ENCODE results near the gene OCRL. TPM values are rescaled to one million over a fixed set of nuclear protein-coding genes. Genes with fewer than 3 reads are reported as not detected.

The OCRL gene
- total and polyA plus RNA-seq, 2 of the 13 experiments (the other 11 are each of a cell fraction or from before 2014, with no cell fraction given), result 13.4 to 32.0 TPM

DNA sequence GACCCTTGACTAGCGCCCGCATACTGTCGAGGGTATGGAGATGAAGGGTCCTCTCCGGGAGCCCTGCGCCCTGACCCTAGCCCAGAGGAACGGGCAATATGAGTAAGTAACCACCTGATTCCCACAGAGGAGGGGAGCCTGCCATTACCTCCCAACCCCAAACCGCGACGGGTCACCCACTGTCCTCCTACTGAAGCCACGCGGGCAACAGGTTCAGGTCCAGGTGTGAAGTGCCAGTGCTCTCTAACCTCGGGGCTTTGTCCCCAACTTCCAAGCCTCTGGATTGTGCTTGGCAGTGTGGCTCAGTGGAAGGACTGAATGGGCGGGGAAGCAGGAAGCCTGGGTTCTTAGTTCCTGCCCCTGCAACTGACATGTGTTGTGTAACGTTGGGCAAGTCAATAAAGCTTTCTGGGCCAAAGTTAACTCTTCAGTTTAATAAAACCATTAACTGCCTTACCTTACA, 694 bp downstream of the OCRL start (continued):
- TF ChIP-seq, protein P1, sequence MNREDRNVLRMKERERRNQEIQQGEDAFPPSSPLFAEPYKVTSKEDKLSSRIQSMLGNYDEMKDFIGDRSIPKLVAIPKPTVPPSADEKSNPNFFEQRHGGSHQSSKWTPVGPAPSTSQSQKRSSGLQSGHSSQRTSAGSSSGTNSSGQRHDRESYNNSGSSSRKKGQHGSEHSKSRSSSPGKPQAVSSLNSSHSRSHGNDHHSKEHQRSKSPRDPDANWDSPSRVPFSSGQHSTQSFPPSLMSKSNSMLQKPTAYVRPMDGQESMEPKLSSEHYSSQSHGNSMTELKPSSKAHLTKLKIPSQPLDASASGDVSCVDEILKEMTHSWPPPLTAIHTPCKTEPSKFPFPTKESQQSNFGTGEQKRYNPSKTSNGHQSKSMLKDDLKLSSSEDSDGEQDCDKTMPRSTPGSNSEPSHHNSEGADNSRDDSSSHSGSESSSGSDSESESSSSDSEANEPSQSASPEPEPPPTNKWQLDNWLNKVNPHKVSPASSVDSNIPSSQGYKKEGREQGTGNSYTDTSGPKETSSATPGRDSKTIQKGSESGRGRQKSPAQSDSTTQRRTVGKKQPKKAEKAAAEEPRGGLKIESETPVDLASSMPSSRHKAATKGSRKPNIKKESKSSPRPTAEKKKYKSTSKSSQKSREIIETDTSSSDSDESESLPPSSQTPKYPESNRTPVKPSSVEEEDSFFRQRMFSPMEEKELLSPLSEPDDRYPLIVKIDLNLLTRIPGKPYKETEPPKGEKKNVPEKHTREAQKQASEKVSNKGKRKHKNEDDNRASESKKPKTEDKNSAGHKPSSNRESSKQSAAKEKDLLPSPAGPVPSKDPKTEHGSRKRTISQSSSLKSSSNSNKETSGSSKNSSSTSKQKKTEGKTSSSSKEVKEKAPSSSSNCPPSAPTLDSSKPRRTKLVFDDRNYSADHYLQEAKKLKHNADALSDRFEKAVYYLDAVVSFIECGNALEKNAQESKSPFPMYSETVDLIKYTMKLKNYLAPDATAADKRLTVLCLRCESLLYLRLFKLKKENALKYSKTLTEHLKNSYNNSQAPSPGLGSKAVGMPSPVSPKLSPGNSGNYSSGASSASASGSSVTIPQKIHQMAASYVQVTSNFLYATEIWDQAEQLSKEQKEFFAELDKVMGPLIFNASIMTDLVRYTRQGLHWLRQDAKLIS (CRISPR knock-in tag; IDR thresholded peaks at IDR 0.05), result no peak
- no peak for TF ChIP-seq SYNCRIP (IDR thresholded peaks at IDR 0.05; ENCODE audit: insufficient read depth, low read depth, low read length)
- TF ChIP-seq ZNF296 (CRISPR knock-in tag; conservative IDR thresholded peaks at IDR 0.05), result no peak
- TF ChIP-seq, protein P2, sequence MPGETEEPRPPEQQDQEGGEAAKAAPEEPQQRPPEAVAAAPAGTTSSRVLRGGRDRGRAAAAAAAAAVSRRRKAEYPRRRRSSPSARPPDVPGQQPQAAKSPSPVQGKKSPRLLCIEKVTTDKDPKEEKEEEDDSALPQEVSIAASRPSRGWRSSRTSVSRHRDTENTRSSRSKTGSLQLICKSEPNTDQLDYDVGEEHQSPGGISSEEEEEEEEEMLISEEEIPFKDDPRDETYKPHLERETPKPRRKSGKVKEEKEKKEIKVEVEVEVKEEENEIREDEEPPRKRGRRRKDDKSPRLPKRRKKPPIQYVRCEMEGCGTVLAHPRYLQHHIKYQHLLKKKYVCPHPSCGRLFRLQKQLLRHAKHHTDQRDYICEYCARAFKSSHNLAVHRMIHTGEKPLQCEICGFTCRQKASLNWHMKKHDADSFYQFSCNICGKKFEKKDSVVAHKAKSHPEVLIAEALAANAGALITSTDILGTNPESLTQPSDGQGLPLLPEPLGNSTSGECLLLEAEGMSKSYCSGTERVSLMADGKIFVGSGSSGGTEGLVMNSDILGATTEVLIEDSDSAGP (CRISPR knock-in tag; IDR thresholded peaks at IDR 0.05; ENCODE audit: borderline replicate concordance), result no peak
- no peak for TF ChIP-seq DPF2 (CRISPR knock-in tag; IDR thresholded peaks at IDR 0.05; ENCODE audit: borderline replicate concordance, low read depth)
- no peak for TF ChIP-seq ZNF501 (CRISPR knock-in tag; IDR thresholded peaks at IDR 0.05)
- TF ChIP-seq ZNF737 (CRISPR knock-in tag; IDR thresholded peaks at IDR 0.05; ENCODE audit: borderline replicate concordance), result no peak
- no peak for TF ChIP-seq AKAP8 (CRISPR knock-in tag; IDR thresholded peaks at IDR 0.05)
- TF ChIP-seq FOXM1 (CRISPR knock-in tag; IDR thresholded peaks at IDR 0.05), result no peak
- no peak for TF ChIP-seq TBX3 (IDR thresholded peaks at IDR 0.05; ENCODE audit: borderline replicate concordance)
- TF ChIP-seq REL (CRISPR knock-in tag; conservative IDR thresholded peaks at IDR 0.05), result no peak
- no peak for TF ChIP-seq NKX3-1 (CRISPR knock-in tag; IDR thresholded peaks at IDR 0.05)
- no peak for TF ChIP-seq ZNF557 (CRISPR knock-in tag; IDR thresholded peaks at IDR 0.05)
- TF ChIP-seq MED13 (CRISPR knock-in tag; IDR thresholded peaks at IDR 0.05), result no peak
- TF ChIP-seq ZNF232 (CRISPR knock-in tag; IDR thresholded peaks at IDR 0.05; ENCODE audit: borderline replicate concordance), result no peak
- no peak for TF ChIP-seq SNAI1 (CRISPR knock-in tag; IDR thresholded peaks at IDR 0.05; ENCODE audit: borderline replicate concordance)
- TF ChIP-seq, protein P3, sequence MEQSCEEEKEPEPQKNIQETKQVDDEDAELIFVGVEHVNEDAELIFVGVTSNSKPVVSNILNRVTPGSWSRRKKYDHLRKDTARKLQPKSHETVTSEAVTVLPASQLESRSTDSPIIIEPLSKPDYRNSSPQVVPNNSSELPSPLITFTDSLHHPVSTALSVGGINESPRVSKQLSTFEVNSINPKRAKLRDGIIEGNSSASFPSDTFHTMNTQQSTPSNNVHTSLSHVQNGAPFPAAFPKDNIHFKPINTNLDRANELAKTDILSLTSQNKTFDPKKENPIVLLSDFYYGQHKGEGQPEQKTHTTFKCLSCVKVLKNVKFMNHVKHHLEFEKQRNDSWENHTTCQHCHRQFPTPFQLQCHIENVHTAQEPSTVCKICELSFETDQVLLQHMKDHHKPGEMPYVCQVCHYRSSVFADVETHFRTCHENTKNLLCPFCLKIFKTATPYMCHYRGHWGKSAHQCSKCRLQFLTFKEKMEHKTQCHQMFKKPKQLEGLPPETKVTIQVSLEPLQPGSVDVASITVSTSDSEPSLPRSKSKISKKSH (CRISPR knock-in tag; IDR thresholded peaks at IDR 0.05; ENCODE audit: borderline replicate concordance), result no peak
- TF ChIP-seq ZFP82 (CRISPR knock-in tag; IDR thresholded peaks at IDR 0.05; ENCODE audit: borderline replicate concordance), result no peak
- TF ChIP-seq FOXO1 (CRISPR knock-in tag; IDR thresholded peaks at IDR 0.05), result no peak
- TF ChIP-seq KMT2B (CRISPR knock-in tag; IDR thresholded peaks at IDR 0.05), result no peak

Data from HepG2 (cell line).